Ovary (tissue), 9 donors: Measurements from ENCODE around the gene KCNK6. TPM values are rescaled to one million over a fixed set of nuclear protein-coding genes. Genes with fewer than 3 reads are reported as not detected.

ENCODE experiments used
- DNase-seq, 5 donors: peaks; one replicate each; pipeline ENCODE4 v3.0.0-alpha.2; 2019 to 2020
- H3K27ac ChIP-seq, 2 donors: fragments of 200-600 bp; one replicate each; pipeline versions ENCODE4 v1.5.1 to v1.8.0; 2019 to 2022
- H3K27me3 ChIP-seq: fragments of 200-600 bp; one replicate; pipeline ENCODE4 v1.8.0; 2022
- H3K36me3 ChIP-seq: fragments of 200-600 bp; sonication (generic); one replicate; pipeline ENCODE4 v1.5.1; 2019
- H3K4me1 ChIP-seq: one replicate; pipeline ENCODE4 v1.8.1; 2013; ENCODE audit warnings: mild to moderate bottlenecking, moderate library complexity; ENCODE audit not compliant: insufficient read depth
- H3K4me3 ChIP-seq: fragments of 200-600 bp; sonication (generic); one replicate; pipeline ENCODE4 v1.5.1; 2017
- H3K9me3 ChIP-seq, 2 donors: fragments of 200-600 bp in 1 of 2; sonication (generic) in 1 of 2; one replicate each; pipeline versions ENCODE4 v1.5.1 to v1.8.1; 2013 to 2019; ENCODE audit warnings: mild to moderate bottlenecking in 1 of 2, moderate library complexity in 1 of 2
- EP300 ChIP-seq: sonication (generic); formaldehyde crosslinking; IDR thresholded peaks from one replicate; pipeline ENCODE4 v1.6.1; 2017; ENCODE audit warnings: antibody characterized with exemption
- POLR2A ChIP-seq: fragments of 450-650 bp; IDR thresholded peaks from one replicate; pipeline ENCODE4 v1.6.1; 2017; ENCODE audit warnings: antibody characterized with exemption, mild to moderate bottlenecking, moderate library complexity
- WGBS, 3 donors: extraction: QIAGEN DNeasy Blood & Tissue Kit in 1 of 3; methylation state at CpG; one replicate each; pipeline versions ENCODE4 v1.1.5 to v1.1.7; 2013 to 2017; 5-methylcytosine and 5-hydroxymethylcytosine counted together
- intact Hi-C, 4 donors: fragments of 100-400 bp; cut with DNase I; formaldehyde crosslinking; loops; one replicate each; pipeline versions ENCODE4 v1.11.0 to v1.15.1; 2022 to 2023
- polyA plus RNA-seq, 2 donors: library from polyadenylated mRNA; stranded (reverse); fragments of 200-250 nt in 1 of 2; fragments of 350-450 nt in 1 of 2; fragmentation: Illumina TruSeq in 1 of 2; extraction: RNeasy Lipid Tissue Mini Kit (QIAGEN cat#74804) in 1 of 2; gene quantifications; one replicate each; pipeline ENCODE4 v1.2.3, GENCODE V29; 2013 to 2014
- total RNA-seq, 7 donors: library from RNA; depleted of rRNA in 2 of 7; stranded (reverse); fragments of >200 nt in 2 of 7; fragmentation: NEBNext Ultra II Directional in 3 of 7; extraction: Animal tissue kit (Norgen Biotek cat#: 25700) in 3 of 7; gene quantifications; one replicate each; pipeline versions ENCODE4 v1.1.0 to v1.2.4, GENCODE V29; 2016 to 2023
- TF ChIP-seq, protein P1 (sequence below), 3 donors: fragments of 450-650 bp in 2 of 3; fragments of 200-600 bp in 1 of 3; IDR thresholded peaks; one replicate each; pipeline versions ENCODE4 v1.5.1 to v1.8.0; 2016 to 2022; ENCODE audit warnings: antibody characterized with exemption in 3 of 3, mild to moderate bottlenecking in 1 of 3
- donor health status: DM: no; HTN: no; CAD: no; lungs with moderate emphysema.
- donor health status: DM: no; HTN: no; CAD: no.
- donor health status: Bipolar disorder and iron deficiency.
- donor health status: DM: yes; HTN: yes; CAD: no.
- donor health status: DM: no; HTN: no; CAD: no.
- donor health status: DM: yes; HTN: yes; CAD: no.

Gene KCNK6
- total and polyA plus RNA-seq, 9 donors: 6.0 to 30.1 (median 16.4) TPM

GRCh38 chr19:38309615-38310278 is 9.9 kb upstream of the KCNK6 start:
- no peaks in the 10 kb centered on the region for H3K9me3 ChIP-seq
- 92 to 100% (median 96%) methylated on average over 3 of the region's 3 CpGs for WGBS, 3 donors
- no peaks in the 10 kb centered on the region for H3K4me1 ChIP-seq
- no peak for DNase-seq
- intact Hi-C loops: no loop called here
- no peaks in the 10 kb centered on the region for H3K36me3 ChIP-seq
- TF ChIP-seq, protein P1, sequence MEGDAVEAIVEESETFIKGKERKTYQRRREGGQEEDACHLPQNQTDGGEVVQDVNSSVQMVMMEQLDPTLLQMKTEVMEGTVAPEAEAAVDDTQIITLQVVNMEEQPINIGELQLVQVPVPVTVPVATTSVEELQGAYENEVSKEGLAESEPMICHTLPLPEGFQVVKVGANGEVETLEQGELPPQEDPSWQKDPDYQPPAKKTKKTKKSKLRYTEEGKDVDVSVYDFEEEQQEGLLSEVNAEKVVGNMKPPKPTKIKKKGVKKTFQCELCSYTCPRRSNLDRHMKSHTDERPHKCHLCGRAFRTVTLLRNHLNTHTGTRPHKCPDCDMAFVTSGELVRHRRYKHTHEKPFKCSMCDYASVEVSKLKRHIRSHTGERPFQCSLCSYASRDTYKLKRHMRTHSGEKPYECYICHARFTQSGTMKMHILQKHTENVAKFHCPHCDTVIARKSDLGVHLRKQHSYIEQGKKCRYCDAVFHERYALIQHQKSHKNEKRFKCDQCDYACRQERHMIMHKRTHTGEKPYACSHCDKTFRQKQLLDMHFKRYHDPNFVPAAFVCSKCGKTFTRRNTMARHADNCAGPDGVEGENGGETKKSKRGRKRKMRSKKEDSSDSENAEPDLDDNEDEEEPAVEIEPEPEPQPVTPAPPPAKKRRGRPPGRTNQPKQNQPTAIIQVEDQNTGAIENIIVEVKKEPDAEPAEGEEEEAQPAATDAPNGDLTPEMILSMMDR (IDR thresholded peaks at IDR 0.05): no peak
- TF ChIP-seq EP300: no peak
- no peak for TF ChIP-seq POLR2A
- no peak overlapping the region for H3K4me3 ChIP-seq
- no peaks in the 10 kb centered on the region for H3K27me3 ChIP-seq
- H3K27ac ChIP-seq: no peak overlapping the region

- Histone ChIP-seq H3K4me1 (no peaks in the 10 kb centered on the region), H3K27ac (no peak overlapping the region), H3K27me3 (no peaks in the 10 kb centered on the region), H3K4me3 (no peak overlapping the region), H3K36me3 (no peaks in the 10 kb centered on the region), H3K9me3 (no peaks in the 10 kb centered on the region)
- intact Hi-C loops: no loop called here
- WGBS, 3 donors: 68 to 93% (median 84%) methylated on average over 2 of the region's 2 CpGs
- DNase-seq: no peak
- TF ChIP-seq POLR2A (no peak), EP300 (no peak)
- TF ChIP-seq, protein P1 (IDR thresholded peaks at IDR 0.05): no peak
Observed at GRCh38 chr19:38310279-38310670, 9.4 kb upstream of the KCNK6 start.

GRCh38 chr19:38310986-38311385 is 8.7 kb upstream of the KCNK6 start:
- intact Hi-C loops: no loop called here
- no peak for DNase-seq
- no peaks in the 10 kb centered on the region for H3K4me1 ChIP-seq
- no peak overlapping the region for H3K27ac ChIP-seq
- TF ChIP-seq EP300 (no peak), POLR2A (no peak)
- TF ChIP-seq, protein P1 (IDR thresholded peaks at IDR 0.05): no peak
- no peaks in the 10 kb centered on the region for H3K36me3 ChIP-seq
- no peaks in the 10 kb centered on the region for H3K9me3 ChIP-seq
- H3K27me3 ChIP-seq: no peaks in the 10 kb centered on the region
- H3K4me3 ChIP-seq: no peak overlapping the region
- 95 to 99% (median 98%) methylated on average over 6 of the region's 6 CpGs for WGBS, 3 donors

DNA sequence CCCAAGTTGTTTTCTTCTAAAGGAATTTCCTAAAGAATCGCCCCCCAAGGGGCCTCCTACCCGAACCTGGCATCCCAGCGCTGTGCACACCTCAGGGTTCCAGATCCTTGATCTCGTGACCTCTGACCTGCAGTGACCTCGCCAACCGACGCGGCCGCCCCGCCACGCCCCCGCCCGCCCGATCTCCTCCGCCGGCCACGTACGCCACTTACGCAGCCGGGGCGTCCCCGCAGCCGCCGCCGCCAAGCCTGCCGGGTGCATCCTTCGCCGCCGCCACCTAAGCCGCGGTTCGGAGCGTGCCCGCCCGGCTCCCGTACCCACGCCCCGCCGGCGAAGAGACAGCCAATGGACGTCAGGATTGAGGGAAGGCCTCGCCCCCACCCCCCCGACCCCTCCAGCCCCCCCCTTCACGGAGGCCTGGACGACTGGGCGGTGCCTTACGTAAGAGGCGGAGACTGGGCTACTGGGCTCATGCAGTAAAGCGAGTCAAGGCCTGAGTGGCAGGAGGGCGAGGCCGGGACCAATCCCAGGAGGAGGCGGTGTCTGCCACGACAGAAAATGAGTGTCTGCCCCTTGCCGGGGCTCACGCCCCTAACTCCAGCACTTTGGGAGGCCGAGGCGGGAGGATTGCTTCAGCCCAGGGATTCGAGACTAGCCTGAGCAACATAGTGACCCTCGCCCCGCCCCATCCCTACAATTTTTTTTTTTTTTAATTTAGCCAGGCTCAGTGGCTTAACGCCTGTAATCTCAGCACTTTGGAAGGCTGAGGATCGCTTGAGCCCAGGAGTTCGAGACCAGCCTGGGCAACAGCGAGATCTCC is 3.8 kb upstream of the KCNK6 start, which contains the start of gene YIF1B:
Gene YIF1B, minus strand, starts transcription at position 291 of the 820 bp plus-strand sequence. Its CDS starts 30 bp downstream, at position 261.
- Histone ChIP-seq H3K27me3 (no peaks in the 10 kb centered on the region), H3K36me3 (no peaks in the 10 kb centered on the region), H3K4me1 (peaks cover 1% of the 10 kb centered on the region), H3K9me3 (no peaks in the 10 kb centered on the region), H3K27ac (peak within 1 kb of the TSS; percentile 43 to 85), H3K4me3 (peak within 1 kb of the TSS; percentile 47)
- WGBS, 3 donors: 0 to 2% (median 1%) methylated on average over 46 to 64 of the region's 64 CpGs
- intact Hi-C loops: loop anchor here in 1 of 4 donors (5.0 kb wide), 1 partner anchor 64 kb away; no protein-coding TSS in a partner anchor
- peak; percentile 94 to 96 (median 96) for DNase-seq
- TF ChIP-seq, protein P1 (IDR thresholded peaks at IDR 0.05): no peak
- TF ChIP-seq EP300 (no peak), POLR2A (no peak)
